Naive B cell (primary cell): Measurements from ENCODE around the gene HIPK1. TPM values are rescaled to one million over a fixed set of nuclear protein-coding genes. Genes with fewer than 3 reads are reported as not detected.

ENCODE experiments used
- ATAC-seq, 2 donors: fragments of 150-1000 bp; cut with Tn5 transposase; 2 replicates each; pipeline ENCODE4 v1.10.0; 2021; ENCODE audit warnings: low read depth in 2 of 2, mild to moderate bottlenecking in 2 of 2, moderate library complexity in 2 of 2
- DNase-seq: peaks from one replicate; pipeline ENCODE4 v3.0.0; 2022
- H3K27ac Mint-ChIP-seq, 6 donors: one replicate each; pipeline ENCODE4 v1.8.0; 2020 to 2022; ENCODE audit warnings: mild to moderate bottlenecking in 6 of 6, mixed read lengths in 6 of 6, moderate library complexity in 5 of 6, inconsistent platforms in 2 of 6
- H3K27me3 Mint-ChIP-seq, 3 donors: one replicate each; pipeline ENCODE4 v1.8.0; 2021 to 2022; ENCODE audit warnings: mixed read lengths in 3 of 3, mild to moderate bottlenecking in 1 of 3
- H3K36me3 Mint-ChIP-seq, 2 donors: one replicate each; pipeline ENCODE4 v1.8.0; 2020 to 2022; ENCODE audit warnings: mixed read lengths in 2 of 2, inconsistent platforms in 1 of 2, mild to moderate bottlenecking in 1 of 2
- H3K4me1 Mint-ChIP-seq, 3 donors: one replicate each; pipeline ENCODE4 v1.8.0; 2020 to 2022; ENCODE audit warnings: mixed read lengths in 3 of 3, inconsistent platforms in 1 of 3, mild to moderate bottlenecking in 1 of 3, moderate library complexity in 1 of 3
- H3K4me3 Mint-ChIP-seq, 8 donors: one replicate each; pipeline ENCODE4 v1.8.0; 2020 to 2022; ENCODE audit warnings: mild to moderate bottlenecking in 8 of 8, mixed read lengths in 8 of 8, moderate library complexity in 8 of 8, inconsistent platforms in 2 of 8
- H3K9me3 Mint-ChIP-seq, 7 donors: one replicate each; pipeline ENCODE4 v1.8.0; 2020 to 2022; ENCODE audit warnings: mixed read lengths in 7 of 7, mild to moderate bottlenecking in 5 of 7, inconsistent platforms in 2 of 7, moderate library complexity in 1 of 7
- polyA plus RNA-seq, 6 donors: library from polyadenylated mRNA; unstranded; fragments of 300-500 nt; fragmentation: Illumina TruSeq; gene quantifications; one replicate each; pipeline ENCODE4 v1.2.3, GENCODE V29; 2021; ENCODE audit warnings: low read depth in 6 of 6

Gene HIPK1
- polyA plus RNA-seq, 6 donors from 2014 or later: 0.08 to 8.6 (median 6.4) TPM

DNA sequence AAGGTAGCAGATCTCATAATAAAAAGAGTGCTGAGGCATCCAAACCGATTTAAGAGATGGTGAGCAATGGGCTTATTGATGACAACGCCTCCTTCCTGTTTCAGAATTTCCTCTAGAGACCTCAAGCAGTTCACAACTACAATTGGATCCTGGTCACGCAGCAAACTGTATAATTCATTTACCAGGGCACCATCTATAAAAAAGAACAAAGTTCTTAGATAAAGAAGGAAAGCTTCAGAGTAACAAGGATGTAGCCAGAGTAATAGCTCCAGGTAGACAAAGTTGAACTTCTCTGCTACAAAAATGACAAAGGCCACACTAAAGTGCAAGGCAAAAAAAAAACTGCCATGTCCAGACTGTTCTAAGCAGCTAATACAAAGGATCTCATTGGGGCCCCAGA lies 27.9 kb upstream of the HIPK1 start:
- DNase-seq (no peak), ATAC-seq (no peak)
- peak overlapping the region in 1 of 8 donors; percentile 37 for H3K4me3 Mint-ChIP-seq
- H3K27ac Mint-ChIP-seq: peak overlapping the region in 2 of 6 donors; percentile 7 to 74
- no peaks in the 10 kb centered on the region for H3K9me3 Mint-ChIP-seq
- H3K4me1 Mint-ChIP-seq: peaks cover 31 to 57% (median 53%) of the 10 kb centered on the region in 3 donors
- no peaks in the 10 kb centered on the region for H3K27me3 Mint-ChIP-seq
- peaks cover 20 to 32% of the 10 kb centered on the region in 2 donors for H3K36me3 Mint-ChIP-seq

DNA sequence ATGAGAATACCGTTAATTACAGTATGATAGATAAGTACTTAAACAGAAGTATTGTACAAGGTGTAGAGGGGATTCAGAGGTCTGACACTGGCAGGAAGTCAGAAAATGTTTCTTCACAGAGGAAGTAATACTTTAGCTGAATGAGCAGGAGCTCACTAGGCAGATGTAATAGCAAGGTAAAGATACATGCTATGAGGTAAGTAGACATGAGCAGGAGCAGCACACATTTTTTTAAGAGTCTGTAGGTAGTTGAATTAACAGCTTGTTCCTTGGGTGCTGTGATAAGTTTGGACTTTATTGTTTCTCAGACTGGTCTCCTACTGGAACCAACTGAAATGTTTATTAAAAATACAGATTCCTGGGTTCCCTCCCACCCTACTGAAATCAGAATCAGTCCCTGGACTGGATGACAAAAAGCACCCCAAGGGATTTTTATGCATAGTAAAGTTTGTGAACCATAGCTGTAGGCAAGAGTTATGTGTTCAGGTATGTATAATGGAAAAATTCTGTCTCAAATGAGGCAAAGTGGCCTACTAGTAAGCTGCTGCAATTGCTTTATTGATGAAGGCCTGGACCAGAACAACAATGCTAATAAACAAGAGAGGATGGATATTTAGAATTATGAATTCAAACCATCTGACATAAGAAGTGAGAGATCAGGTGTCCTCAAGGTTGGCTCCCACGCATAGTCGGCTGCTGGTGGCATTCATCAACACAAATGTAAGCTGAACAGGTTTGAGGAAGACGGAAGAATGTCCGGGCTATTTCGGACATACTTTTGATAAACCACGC lies 25.4 kb upstream of the HIPK1 start:
- peak overlapping the region; percentile 89 to 99 (median 98) for H3K4me3 Mint-ChIP-seq
- H3K4me1 Mint-ChIP-seq: peaks cover 31 to 62% (median 46%) of the 10 kb centered on the region in 3 donors
- H3K36me3 Mint-ChIP-seq: peaks cover 19 to 20% of the 10 kb centered on the region in 2 donors
- DNase-seq (peak; percentile 73), ATAC-seq (peak; percentile 58 to 60)
- H3K27me3 Mint-ChIP-seq: no peaks in the 10 kb centered on the region
- H3K27ac Mint-ChIP-seq: peak overlapping the region; percentile 95 to 100 (median 100)
- no peaks in the 10 kb centered on the region for H3K9me3 Mint-ChIP-seq

DNA sequence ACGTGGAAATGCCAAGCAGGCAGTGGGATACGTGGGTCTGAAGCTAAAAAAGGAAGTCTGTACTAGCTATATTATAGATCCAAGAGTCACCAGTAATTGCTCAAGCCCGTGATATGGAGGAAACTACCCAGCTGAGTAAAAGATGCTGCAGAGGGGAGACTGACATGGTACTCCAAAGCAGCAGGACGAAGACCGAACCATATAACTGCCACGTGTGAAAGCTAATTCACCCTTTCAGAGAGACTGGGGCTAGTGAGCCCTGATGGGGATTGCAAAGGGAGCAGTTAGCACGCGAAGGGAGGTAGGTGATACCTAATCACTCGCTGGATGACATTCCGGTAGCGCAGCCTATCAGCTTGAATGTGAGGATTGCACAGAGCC lies 24.8 kb upstream of the HIPK1 start:
- peak overlapping the region; percentile 89 to 99 (median 98) for H3K4me3 Mint-ChIP-seq
- H3K4me1 Mint-ChIP-seq: peaks cover 31 to 61% (median 48%) of the 10 kb centered on the region in 3 donors
- ATAC-seq: peak; percentile 6 to 11
- no peaks in the 10 kb centered on the region for H3K9me3 Mint-ChIP-seq
- no peak for DNase-seq
- no peaks in the 10 kb centered on the region for H3K27me3 Mint-ChIP-seq
- H3K36me3 Mint-ChIP-seq: peaks cover 16 to 20% of the 10 kb centered on the region in 2 donors
- peak overlapping the region; percentile 95 to 100 (median 100) for H3K27ac Mint-ChIP-seq

DNA sequence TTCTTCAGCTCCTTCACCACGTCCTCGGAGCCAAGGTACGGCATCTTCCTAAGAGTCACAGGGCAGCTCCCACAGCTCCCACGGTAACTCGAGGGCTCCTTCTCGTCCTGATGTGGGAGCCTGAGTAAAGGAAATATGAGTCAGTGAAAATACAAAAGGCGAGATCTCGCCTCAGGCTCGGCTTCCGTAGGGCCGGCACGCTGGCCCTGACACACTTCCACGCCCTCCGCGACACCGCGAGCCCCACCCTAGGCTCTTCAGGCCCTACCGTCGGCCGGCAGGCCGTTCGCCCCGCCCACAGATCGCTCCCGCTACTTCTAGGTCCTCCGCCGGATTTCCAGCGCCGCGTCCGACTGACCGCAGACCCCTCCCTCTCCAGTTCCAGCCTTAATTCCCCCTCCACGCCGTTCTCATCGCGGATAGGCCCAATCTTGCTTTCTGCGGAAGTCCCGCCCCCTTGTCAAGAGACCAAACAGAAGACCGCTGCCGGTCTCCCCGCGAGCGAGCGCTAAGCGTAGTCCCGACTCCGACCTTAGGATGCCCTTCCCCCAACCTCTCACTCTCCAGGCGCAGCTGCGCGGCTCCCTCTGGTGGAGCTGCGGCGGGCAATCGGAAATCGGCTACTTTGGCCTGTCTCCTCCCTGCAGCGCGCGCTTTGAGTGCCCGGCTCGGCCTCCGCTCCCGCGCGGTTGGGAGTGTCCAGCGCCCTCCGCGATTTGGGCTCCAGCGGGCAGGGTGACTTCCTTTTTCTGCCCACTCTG lies 24.3 kb upstream of the HIPK1 start, which contains the start of the genes AP4B1 and DCLRE1B:
Gene AP4B1, minus strand, starts transcription at position 126 of the 761 bp plus-strand sequence. Its CDS starts 82 bp downstream, at position 44.
Gene DCLRE1B, plus strand, starts transcription at position 653 of the 761 bp plus-strand sequence. CDS start 261 bp downstream, outside the sequence.
- ATAC-seq (peak; percentile 85), DNase-seq (peak; percentile 98)
- Mint-ChIP-seq H3K36me3 (peaks cover 11 to 15% of the 10 kb centered on the region in 2 donors), H3K27me3 (no peaks in the 10 kb centered on the region), H3K4me1 (peaks cover 26 to 58% (median 48%) of the 10 kb centered on the region in 3 donors), H3K27ac (peak within 1 kb of the TSS; percentile 95 to 100 (median 100)), H3K9me3 (no peaks in the 10 kb centered on the region), H3K4me3 (peak within 1 kb of the TSS; percentile 89 to 99 (median 98))

DNA sequence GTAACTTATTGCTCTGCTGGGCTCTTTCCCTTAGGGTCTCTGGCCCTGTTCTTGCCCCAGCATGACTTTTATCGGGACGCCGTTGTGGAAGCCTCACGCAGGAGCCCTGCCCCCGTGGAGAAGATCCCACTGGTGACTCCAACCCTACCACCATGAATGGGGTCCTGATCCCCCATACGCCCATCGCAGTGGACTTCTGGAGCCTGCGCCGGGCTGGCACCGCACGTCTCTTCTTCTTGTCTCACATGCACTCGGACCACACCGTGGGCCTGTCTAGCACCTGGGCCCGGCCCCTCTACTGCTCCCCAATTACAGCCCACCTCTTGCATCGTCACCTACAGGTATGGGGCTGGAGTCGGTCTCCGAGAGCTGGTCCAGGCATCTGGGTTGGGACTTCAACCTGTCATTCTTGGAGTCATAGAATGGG lies 23.7 kb upstream of the HIPK1 start:
- Mint-ChIP-seq H3K27ac (peak overlapping the region; percentile 95 to 100 (median 100)), H3K27me3 (no peaks in the 10 kb centered on the region), H3K4me3 (peak overlapping the region; percentile 89 to 99 (median 98)), H3K9me3 (no peaks in the 10 kb centered on the region), H3K4me1 (peaks cover 26 to 56% (median 48%) of the 10 kb centered on the region in 3 donors), H3K36me3 (peaks cover 8 to 9% of the 10 kb centered on the region in 2 donors)
- ATAC-seq (no peak), DNase-seq (no peak)

DNA sequence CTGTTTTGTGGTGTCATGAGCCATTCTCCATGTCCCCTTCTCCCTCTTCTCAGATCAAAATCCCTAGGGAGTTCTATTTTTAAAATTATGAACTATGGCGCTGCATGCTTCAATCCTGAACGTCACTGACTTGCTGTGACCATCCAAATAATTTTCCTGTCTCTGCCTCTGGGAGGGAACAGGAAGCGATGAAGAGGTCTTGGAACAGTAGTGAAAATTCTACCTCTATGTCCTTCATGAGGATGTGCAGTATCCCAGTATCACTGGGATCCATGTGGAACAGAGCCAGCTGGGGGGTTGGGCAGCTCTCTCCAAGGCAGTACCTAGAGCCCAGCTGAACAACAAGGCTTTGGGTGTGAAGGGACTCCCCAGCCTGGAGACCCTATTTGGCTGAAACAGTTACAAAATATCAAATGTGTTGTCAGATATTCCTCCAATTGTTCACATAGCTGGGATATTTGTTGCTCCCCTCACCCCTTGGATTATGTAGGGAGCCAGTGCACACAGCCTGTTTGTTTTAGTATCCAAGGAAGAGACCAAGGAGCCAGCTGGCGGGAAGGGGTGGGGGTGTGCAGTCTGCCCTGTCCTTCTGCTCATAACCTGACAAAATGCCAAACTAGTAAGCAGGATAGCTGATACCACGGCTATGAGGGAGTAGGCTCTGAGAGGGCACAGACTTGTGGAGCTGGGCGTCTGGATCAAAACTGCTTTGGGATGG lies 16.4 kb upstream of the HIPK1 start:
- ATAC-seq: no peak
- no peaks in the 10 kb centered on the region for H3K27me3 Mint-ChIP-seq
- no peak overlapping the region for H3K27ac Mint-ChIP-seq
- H3K4me1 Mint-ChIP-seq: peaks cover 5 to 10% (median 5%) of the 10 kb centered on the region in 3 donors
- peaks cover 6 to 19% of the 10 kb centered on the region in 2 donors for H3K36me3 Mint-ChIP-seq
- no peaks in the 10 kb centered on the region for H3K9me3 Mint-ChIP-seq
- DNase-seq: no peak
- no peak overlapping the region for H3K4me3 Mint-ChIP-seq

DNA sequence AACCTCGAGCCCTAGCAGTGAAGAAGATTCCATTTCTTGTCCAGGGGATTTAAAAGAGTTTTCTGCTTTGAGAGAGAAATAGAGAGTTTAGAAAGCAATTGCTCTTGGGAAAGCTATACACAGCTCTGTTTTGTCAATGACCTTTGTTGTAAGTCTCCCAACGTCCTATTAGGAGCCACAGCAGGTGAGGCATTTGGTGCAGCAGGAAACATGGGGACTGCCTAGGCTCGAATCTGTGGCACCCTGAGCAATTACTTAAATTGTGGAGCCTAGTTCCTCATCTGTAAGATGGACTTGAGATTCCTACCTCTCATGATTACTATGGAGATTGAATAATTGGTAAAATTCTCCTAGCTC lies 15.8 kb upstream of the HIPK1 start:
- ATAC-seq: no peak
- H3K36me3 Mint-ChIP-seq: peaks cover 6 to 19% of the 10 kb centered on the region in 2 donors

DNA sequence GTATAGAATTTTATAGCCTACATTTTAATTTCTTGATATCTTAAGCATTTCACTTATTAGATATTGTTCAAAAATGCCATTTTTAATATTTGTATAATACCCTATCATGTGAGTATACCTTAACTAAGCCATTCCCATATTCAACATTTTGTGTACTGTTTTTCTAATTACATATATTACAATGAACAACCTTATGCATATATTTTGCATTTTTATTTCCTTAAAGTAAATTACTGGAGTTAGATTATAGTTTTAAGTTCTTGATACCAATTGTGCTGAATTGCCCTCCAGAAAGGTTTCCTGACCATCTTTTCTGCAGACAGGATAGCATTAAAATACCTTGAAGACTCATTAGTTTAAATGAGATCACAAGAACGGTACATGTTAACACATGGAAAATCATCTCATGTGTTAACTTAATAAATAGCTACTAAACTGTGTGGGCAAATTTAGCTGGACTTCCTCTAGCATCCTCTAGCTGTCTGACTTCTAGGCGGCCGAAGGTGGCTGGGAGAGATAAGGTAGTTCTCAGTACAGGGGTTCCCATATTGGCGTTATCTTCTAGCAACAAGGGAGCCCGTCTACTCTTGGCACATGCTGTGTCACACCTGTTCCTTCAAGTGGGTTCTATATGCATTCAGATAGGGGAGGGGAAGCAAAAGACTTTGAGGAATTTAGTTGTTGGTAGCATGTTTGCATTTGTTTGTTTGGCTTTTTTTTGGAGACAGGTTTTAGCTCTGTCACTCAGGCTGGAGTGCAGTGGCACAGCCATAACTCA lies 15.0 kb upstream of the HIPK1 start:
- H3K9me3 Mint-ChIP-seq: no peaks in the 10 kb centered on the region
- no peak overlapping the region for H3K4me3 Mint-ChIP-seq
- H3K27me3 Mint-ChIP-seq: no peaks in the 10 kb centered on the region
- peaks cover 3 to 6% (median 5%) of the 10 kb centered on the region in 3 donors for H3K4me1 Mint-ChIP-seq
- H3K36me3 Mint-ChIP-seq: peaks cover 0 to 19% of the 10 kb centered on the region in 2 donors
- peak overlapping the region in 2 of 6 donors; percentile 4 to 42 for H3K27ac Mint-ChIP-seq
- DNase-seq: no peak
- no peak for ATAC-seq

More for the DNA sequence above, 15.8 kb upstream of the HIPK1 start:
- Mint-ChIP-seq H3K4me1 (peaks cover 3 to 10% (median 5%) of the 10 kb centered on the region in 3 donors), H3K27me3 (no peaks in the 10 kb centered on the region), H3K27ac (no peak overlapping the region), H3K4me3 (no peak overlapping the region), H3K9me3 (no peaks in the 10 kb centered on the region)
- no peak for DNase-seq

DNA sequence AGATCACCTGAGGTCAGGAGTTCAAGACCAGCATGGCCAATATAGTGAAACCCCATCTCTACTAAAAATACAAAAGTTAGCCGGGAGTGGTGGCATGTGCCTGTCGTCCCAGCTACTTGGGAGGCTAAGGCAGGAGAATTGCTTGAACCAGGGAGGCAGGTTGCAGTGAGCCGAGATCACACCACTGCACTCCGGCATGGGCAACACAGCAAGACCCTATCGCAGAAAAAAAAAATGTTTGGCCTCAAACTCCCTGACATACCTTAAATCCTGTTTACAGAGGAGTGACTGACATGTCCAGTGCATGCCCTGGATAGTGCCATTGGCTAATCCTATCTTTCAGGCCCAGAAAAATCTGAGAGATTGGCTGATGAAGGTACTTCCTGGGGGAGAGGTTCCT lies 12.2 kb upstream of the HIPK1 start:
- Mint-ChIP-seq H3K9me3 (no peaks in the 10 kb centered on the region), H3K4me1 (peaks cover 3 to 6% (median 5%) of the 10 kb centered on the region in 3 donors), H3K27ac (no peak overlapping the region), H3K4me3 (no peak overlapping the region), H3K36me3 (peaks cover 0 to 6% of the 10 kb centered on the region in 2 donors), H3K27me3 (no peaks in the 10 kb centered on the region)
- DNase-seq (no peak), ATAC-seq (no peak)

DNA sequence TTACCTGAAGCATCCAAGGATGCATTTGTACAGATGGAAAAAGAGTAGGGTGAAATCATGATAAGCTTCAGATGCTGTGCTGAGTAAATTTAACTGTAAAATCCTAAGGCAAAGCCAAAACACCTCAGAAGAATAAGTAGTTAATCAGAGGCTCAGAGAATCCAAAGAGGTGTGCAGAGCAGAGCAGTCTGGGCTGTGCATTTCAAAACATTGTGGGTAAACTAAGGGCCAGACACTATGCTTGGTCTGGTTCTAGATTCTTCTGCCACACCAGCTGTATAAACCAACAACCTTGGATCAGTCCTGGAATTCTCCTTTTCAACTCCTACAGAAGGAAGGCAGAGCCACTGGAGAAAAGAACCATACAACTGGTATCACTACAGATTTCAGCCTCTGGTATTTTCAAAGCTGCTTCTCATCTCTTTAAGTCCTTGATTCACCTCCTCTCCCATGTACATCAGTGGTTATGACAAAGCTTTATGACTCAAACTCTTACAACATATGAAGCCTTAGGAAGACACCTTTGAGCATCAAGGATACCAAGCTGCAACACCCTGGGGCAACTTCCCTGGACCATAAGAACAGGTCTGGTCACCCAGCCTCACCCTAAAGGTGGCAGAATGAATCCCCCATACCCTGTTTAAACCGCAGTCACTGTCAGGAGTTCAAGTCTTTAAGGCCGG lies 11.6 kb upstream of the HIPK1 start:
- Mint-ChIP-seq H3K4me3 (no peak overlapping the region), H3K9me3 (no peaks in the 10 kb centered on the region), H3K36me3 (peaks cover 0 to 6% of the 10 kb centered on the region in 2 donors), H3K4me1 (peaks cover 3 to 6% (median 5%) of the 10 kb centered on the region in 3 donors), H3K27me3 (peaks cover 0 to under 1% (median 0%) of the 10 kb centered on the region in 3 donors), H3K27ac (peak overlapping the region in 1 of 6 donors; percentile 38)
- ATAC-seq (no peak), DNase-seq (no peak)

DNA sequence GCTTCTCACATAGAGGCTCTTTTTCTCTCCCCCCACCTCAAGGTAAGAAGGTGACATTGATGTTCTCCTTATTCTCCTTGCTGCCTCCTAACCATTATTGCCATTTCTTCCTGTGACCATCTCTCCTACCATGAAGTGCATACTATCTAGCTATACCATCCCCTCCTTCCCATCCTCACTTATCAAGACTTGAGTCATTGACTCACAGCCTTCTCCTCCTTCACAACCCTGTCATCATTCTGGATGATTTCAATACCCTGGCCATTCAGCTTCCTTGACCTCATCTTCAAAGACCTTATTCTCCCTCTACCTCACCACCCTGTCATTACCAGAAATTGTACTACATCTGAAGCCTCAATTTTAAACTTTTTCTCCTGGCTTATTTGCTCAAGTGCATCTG lies 10.9 kb upstream of the HIPK1 start:
- ATAC-seq: no peak
- Mint-ChIP-seq H3K4me3 (no peak overlapping the region), H3K27me3 (peaks cover 0 to 4% (median 0%) of the 10 kb centered on the region in 3 donors), H3K27ac (peak overlapping the region in 2 of 6 donors; percentile 28 to 75), H3K36me3 (peaks cover 0 to 6% of the 10 kb centered on the region in 2 donors), H3K9me3 (no peaks in the 10 kb centered on the region), H3K4me1 (peaks cover 3 to 6% (median 5%) of the 10 kb centered on the region in 3 donors)
- DNase-seq: no peak

DNA sequence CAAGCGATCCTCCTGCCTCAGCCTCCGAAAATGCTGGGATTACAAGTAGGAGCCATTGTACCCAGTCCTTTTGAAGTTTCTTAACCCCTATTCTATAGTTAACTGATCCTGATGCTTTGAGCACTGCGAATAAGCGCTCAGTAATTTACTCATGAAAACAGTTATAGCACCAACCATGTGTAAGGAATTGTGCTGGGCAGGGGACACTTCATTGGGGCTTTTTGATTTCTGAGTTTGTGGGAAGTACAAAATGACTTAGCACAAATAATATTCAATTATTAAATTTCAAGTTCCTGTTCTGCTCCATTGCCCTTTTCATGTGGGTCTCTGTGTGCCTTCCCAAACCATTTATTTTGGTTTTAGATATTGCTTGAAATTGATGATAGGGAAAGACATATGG lies 6.2 kb upstream of the HIPK1 start:
- H3K36me3 Mint-ChIP-seq: no peaks in the 10 kb centered on the region
- peak overlapping the region in 2 of 6 donors; percentile 49 to 55 for H3K27ac Mint-ChIP-seq
- no peaks in the 10 kb centered on the region for H3K9me3 Mint-ChIP-seq
- H3K27me3 Mint-ChIP-seq: peaks cover 0 to 4% (median 0%) of the 10 kb centered on the region in 3 donors
- H3K4me1 Mint-ChIP-seq: peaks cover 3 to 6% (median 5%) of the 10 kb centered on the region in 3 donors
- ATAC-seq (no peak), DNase-seq (no peak)
- H3K4me3 Mint-ChIP-seq: no peak overlapping the region
